ENCODE measurements around the gene MAP2K6.

DNA sequence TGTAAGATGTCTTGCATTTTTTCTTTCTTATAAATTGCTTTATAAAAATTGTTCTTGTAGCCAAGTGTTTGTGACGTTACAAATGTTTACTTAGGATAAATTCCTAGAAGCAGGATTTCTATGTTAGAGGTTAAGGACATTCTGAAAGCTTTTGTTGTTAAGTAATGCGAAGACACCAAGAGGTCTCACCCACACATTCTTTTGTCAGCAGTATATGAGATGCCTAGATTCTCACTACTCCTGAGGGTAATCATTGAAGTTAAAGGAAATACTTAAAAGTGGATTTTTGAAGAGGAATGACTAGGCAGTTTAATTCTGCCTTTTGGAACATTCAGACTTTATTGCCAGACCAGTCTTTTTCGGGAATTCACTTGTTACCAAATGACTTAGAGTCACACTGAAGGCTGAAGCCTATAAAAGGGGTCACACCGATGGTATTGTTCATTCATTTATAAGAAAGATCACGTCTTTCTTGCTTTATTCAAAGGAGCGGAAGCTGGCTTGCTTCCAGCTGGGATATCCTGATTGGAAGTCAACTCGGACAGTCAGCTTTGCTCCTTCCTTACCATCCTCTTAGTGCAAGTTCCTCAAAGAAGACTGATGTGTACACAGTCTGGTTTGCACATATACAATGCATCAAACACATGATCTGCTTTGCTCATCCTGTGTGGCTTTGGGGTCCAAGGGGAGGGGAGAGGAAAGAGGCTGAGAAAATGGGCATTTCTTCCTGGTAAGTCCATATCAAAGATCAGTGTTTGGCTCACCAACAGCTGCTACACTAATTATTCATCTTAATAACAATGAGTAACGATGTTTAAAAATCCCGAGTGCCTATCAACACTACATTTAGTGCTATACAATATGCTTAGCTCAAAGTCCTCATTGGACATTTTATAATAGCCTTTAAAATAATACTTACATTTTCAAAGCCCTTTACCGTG, 160.0 kb downstream of the MAP2K6 start:
- TF ChIP-seq, protein P1, sequence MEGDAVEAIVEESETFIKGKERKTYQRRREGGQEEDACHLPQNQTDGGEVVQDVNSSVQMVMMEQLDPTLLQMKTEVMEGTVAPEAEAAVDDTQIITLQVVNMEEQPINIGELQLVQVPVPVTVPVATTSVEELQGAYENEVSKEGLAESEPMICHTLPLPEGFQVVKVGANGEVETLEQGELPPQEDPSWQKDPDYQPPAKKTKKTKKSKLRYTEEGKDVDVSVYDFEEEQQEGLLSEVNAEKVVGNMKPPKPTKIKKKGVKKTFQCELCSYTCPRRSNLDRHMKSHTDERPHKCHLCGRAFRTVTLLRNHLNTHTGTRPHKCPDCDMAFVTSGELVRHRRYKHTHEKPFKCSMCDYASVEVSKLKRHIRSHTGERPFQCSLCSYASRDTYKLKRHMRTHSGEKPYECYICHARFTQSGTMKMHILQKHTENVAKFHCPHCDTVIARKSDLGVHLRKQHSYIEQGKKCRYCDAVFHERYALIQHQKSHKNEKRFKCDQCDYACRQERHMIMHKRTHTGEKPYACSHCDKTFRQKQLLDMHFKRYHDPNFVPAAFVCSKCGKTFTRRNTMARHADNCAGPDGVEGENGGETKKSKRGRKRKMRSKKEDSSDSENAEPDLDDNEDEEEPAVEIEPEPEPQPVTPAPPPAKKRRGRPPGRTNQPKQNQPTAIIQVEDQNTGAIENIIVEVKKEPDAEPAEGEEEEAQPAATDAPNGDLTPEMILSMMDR (IDR thresholded peaks at IDR 0.05): no peak
- TF ChIP-seq POLR2A (IDR thresholded peaks at IDR 0.05): no peak

Measured in heart left ventricle (tissue), 13 donors.